Tibial artery (tissue), 4 donors: ENCODE measurements around the gene KCNQ1.

Experiments
- DNase-seq, 2 donors: peaks; one replicate each; pipeline ENCODE4 v3.0.0-alpha.2; 2019
- H3K27ac ChIP-seq, 2 donors: fragments of 200-600 bp; sonication (generic) in 1 of 2; 1 replicate in 1 of 2; 2 replicates in 1 of 2; pipeline ENCODE4 v1.5.1; 2018 to 2019; ENCODE audit warnings: mild to moderate bottlenecking in 1 of 2
- H3K27me3 ChIP-seq, 2 donors: fragments of 200-600 bp; sonication (generic) in 1 of 2; one replicate each; pipeline versions ENCODE4 v1.5.1 to v1.6.0; 2016 to 2019
- H3K36me3 ChIP-seq, 3 donors: fragments of 200-600 bp; sonication (generic) in 2 of 3; one replicate each; pipeline ENCODE4 v1.5.1; 2016 to 2019; ENCODE audit warnings: mild to moderate bottlenecking in 2 of 3
- H3K4me1 ChIP-seq, 4 donors: fragments of 200-600 bp; sonication (generic) in 2 of 4; 1 replicate in 3 of 4; 2 replicates in 1 of 4; pipeline ENCODE4 v1.5.1; 2016 to 2019
- H3K4me3 ChIP-seq, 2 donors: fragments of 200-600 bp; sonication (generic) in 1 of 2; 1 replicate in 1 of 2; 2 replicates in 1 of 2; pipeline ENCODE4 v1.5.1; 2018 to 2019; ENCODE audit warnings: mild to moderate bottlenecking in 2 of 2
- H3K9me3 ChIP-seq, 3 donors: fragments of 200-600 bp; sonication (generic) in 1 of 3; one replicate each; pipeline ENCODE4 v1.5.1; 2016 to 2019
- intact Hi-C: fragments of 100-400 bp; cut with DNase I; formaldehyde crosslinking; loops from one replicate; pipeline ENCODE4 v1.15.0; 2023; ENCODE audit warnings: low total_unique reads
- TF ChIP-seq, protein P1 (sequence below), 2 experiments: fragments of 200-600 bp in 1 of 2; fragments of 450-650 bp in 1 of 2; IDR thresholded peaks; one replicate each; pipeline ENCODE4 v1.5.1; 2017 to 2019; ENCODE audit warnings: antibody characterized with exemption in 2 of 2, mild to moderate bottlenecking in 1 of 2, moderate library complexity in 1 of 2

KCNQ1 gene

DNA sequence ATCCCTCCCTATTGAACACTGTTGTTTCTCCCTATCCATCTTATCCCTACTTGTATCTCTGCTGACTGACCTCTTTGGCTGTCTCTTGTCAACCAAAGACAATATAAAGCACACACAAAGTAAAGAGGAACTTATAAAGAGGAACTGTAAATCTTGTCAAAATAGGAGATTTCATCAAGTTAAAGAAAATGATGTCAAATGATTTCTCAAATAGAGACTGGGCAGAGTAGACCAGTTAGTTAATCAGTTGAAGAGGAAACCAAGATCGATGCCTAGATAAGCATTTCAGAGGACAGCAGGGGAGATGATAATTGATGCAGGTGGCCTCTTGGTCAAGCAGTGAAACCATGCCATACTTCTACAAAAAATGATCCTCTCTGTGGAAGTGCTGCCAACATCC, 232.3 kb downstream of the KCNQ1 start:
- Histone ChIP-seq H3K4me1 (peaks cover 0 to 11% (median 0%) of the 10 kb centered on the region in 4 donors), H3K4me3 (no peak overlapping the region), H3K36me3 (no peaks in the 10 kb centered on the region), H3K27me3 (no peaks in the 10 kb centered on the region), H3K9me3 (no peaks in the 10 kb centered on the region), H3K27ac (no peak overlapping the region)
- intact Hi-C loops: no loop called here
- TF ChIP-seq, protein P1, sequence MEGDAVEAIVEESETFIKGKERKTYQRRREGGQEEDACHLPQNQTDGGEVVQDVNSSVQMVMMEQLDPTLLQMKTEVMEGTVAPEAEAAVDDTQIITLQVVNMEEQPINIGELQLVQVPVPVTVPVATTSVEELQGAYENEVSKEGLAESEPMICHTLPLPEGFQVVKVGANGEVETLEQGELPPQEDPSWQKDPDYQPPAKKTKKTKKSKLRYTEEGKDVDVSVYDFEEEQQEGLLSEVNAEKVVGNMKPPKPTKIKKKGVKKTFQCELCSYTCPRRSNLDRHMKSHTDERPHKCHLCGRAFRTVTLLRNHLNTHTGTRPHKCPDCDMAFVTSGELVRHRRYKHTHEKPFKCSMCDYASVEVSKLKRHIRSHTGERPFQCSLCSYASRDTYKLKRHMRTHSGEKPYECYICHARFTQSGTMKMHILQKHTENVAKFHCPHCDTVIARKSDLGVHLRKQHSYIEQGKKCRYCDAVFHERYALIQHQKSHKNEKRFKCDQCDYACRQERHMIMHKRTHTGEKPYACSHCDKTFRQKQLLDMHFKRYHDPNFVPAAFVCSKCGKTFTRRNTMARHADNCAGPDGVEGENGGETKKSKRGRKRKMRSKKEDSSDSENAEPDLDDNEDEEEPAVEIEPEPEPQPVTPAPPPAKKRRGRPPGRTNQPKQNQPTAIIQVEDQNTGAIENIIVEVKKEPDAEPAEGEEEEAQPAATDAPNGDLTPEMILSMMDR (IDR thresholded peaks at IDR 0.05): no peak
- no peak for DNase-seq

DNA sequence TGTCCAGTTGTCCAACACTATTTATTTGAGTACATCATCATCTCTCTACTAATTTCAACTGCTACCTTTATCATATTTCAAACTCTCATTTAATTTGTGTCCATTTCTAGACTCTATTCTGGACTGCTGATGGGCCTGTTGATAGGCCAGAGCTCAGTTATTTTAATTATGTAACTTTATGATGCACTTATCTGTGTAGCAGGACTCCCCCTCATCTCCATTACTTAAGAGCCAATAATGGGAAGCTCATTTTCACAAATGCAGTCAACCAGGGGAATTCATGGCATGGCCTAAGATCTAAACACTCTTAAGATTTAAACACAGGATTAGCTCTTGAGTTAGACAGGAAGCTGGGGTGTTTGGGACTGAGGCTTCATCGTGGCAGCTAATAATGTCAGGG, 233.6 kb downstream of the KCNQ1 start:
- TF ChIP-seq, protein P1 (IDR thresholded peaks at IDR 0.05): no peak
- Histone ChIP-seq H3K27me3 (no peaks in the 10 kb centered on the region), H3K4me3 (no peak overlapping the region), H3K4me1 (peaks cover 0 to 11% (median 0%) of the 10 kb centered on the region in 4 donors), H3K27ac (no peak overlapping the region), H3K36me3 (no peaks in the 10 kb centered on the region), H3K9me3 (no peaks in the 10 kb centered on the region)
- DNase-seq: no peak
- intact Hi-C loops: no loop called here

DNA sequence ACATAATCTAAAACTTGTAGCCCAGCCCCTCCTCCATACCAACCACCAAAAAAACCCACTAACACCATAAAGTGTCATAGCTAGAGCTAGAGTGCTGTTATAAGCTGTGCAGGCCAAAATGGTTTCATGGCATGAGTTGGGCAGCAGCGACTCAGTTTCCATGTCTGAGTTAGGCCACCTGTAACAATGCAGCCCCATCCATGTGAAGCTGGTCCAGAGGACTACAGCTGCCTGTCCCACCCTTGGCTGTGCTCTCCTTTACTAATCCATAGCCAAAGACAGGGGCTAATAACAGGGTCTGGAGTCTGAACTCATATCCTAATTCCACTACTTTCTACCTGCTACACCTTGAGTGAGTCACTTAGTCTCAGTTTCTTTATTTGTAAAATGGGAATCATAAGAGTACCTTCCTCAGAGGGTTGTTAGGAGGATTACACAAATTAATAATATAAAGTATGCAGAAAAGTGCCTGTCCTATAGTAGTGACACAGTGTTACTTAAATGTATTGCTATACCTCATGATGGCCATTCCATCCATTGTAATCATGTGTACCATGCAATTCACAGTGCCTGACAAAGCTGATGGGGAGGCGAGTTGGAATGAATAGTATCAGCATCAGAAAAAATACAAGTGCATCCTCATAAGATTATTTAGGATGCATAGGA, 234.3 kb downstream of the KCNQ1 start:
- Histone ChIP-seq H3K4me1 (peaks cover 0 to 6% (median 0%) of the 10 kb centered on the region in 4 donors), H3K27me3 (no peaks in the 10 kb centered on the region), H3K4me3 (no peak overlapping the region), H3K36me3 (no peaks in the 10 kb centered on the region), H3K27ac (no peak overlapping the region), H3K9me3 (no peaks in the 10 kb centered on the region)
- DNase-seq: no peak
- TF ChIP-seq, protein P1 (IDR thresholded peaks at IDR 0.05): no peak
- intact Hi-C loops: no loop called here

DNA sequence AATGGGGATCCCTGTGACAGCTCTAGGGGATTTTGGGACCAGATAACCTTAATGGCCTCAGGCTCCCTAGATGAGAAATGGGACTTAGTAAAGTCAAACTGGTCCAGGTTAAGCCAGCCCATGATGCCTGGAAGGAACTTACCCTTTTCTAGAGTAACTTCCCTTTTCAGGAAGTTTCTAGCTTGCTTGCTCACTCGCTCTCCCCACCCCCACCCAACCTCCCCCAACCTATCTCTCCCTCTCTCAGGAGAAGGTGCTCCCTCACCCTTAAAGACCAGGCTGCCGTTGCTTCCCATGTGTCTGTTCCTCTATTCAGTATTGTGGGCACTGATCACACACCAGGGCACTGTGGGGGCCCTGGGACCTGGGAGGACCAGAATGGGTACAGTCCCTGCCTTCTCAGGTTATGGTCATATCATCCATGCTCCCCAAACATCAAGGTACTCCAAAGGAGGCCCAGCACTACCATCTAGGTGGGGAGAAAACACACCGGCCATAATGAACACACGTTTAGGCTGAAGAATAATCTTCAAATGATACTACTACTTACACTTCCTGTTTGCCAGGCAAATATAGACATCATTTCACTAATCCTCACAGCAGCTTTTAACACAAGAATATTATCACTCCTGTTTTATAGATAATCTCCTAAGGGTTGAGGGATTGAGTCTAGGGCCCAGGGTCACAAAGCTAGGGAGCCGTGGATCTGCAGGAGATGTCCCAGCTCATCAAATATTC, 236.8 kb downstream of the KCNQ1 start:
- Histone ChIP-seq H3K9me3 (no peaks in the 10 kb centered on the region), H3K27ac (no peak overlapping the region), H3K27me3 (no peaks in the 10 kb centered on the region), H3K4me3 (no peak overlapping the region), H3K36me3 (no peaks in the 10 kb centered on the region), H3K4me1 (no peaks in the 10 kb centered on the region)
- TF ChIP-seq, protein P1 (IDR thresholded peaks at IDR 0.05): no peak
- intact Hi-C loops: no loop called here
- peak in 1 of 2 donors; percentile 2 for DNase-seq

DNA sequence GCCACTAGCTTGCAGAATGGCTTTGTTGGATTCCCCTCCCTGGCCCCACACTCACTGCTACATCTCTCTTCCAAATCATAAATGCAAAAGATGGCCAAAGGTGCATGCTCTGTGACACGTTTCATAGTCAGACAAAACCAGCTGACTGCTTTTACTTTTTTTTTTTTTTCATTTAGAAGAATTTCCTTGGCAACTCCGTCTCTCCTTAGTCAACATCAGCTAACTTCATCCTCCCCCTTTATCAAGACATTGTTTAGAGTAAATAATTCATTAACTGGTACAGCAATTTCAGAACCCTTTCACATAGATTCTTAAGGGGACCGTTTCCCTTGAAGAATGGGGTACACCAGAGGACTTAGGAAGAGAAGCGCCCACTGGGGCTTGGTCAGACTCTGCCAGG, 239.0 kb downstream of the KCNQ1 start:
- Histone ChIP-seq H3K4me3 (no peak overlapping the region), H3K27me3 (no peaks in the 10 kb centered on the region), H3K4me1 (peaks cover 0 to 3% (median 0%) of the 10 kb centered on the region in 4 donors), H3K9me3 (no peaks in the 10 kb centered on the region), H3K27ac (no peak overlapping the region), H3K36me3 (no peaks in the 10 kb centered on the region)
- no peak for DNase-seq
- intact Hi-C loops: no loop called here
- TF ChIP-seq, protein P1 (IDR thresholded peaks at IDR 0.05): no peak
